Measurements from ENCODE around the gene MATR3. TPM values are rescaled to one million over a fixed set of nuclear protein-coding genes. Genes with fewer than 3 reads are reported as not detected.
A peak's percentile ranks its signal among the peaks of the same experiment; 100 is the strongest.

The MATR3 gene
- total RNA-seq, 4 donors from 2014 or later: 164 to 234 (median 220) TPM

DNA sequence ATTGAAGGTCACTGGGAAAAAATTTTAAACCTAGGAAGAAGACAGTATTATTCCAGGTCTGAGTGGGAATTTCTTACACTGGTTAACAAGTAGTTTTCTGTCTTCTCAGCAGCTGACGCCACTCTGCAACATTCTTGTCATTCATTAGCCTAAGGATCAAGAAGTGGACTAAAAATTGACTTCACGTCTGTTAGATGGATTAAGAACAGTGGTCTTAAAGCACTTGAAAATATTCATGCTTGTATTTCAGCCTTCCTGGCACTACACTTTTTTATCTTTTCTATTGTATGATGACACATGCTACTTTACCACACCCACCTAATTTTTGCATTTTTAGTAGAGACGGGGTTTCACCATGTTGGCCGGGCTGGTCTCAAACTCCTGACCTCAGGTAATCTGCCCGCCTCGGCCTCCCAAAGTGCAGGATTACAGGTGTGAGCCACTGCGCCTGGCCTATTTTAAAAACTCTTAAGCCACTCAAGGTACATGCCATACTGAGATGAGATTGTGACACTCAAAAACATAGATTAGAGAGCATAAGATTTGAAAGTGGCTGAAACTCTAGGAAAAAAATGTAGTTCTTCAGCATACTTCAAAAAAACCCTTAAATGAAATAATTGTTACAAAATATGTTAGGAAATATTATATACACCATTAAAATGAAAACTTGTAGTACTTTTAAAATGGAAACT lies 8.4 kb downstream of the MATR3 start:
- peak overlapping the region in 3 of 4 donors; percentile 6 to 53 (median 12) for H3K27ac ChIP-seq (replicated peaks in 1 of 4)
- intact Hi-C loops (cut with DNase I): no loop called here

DNA sequence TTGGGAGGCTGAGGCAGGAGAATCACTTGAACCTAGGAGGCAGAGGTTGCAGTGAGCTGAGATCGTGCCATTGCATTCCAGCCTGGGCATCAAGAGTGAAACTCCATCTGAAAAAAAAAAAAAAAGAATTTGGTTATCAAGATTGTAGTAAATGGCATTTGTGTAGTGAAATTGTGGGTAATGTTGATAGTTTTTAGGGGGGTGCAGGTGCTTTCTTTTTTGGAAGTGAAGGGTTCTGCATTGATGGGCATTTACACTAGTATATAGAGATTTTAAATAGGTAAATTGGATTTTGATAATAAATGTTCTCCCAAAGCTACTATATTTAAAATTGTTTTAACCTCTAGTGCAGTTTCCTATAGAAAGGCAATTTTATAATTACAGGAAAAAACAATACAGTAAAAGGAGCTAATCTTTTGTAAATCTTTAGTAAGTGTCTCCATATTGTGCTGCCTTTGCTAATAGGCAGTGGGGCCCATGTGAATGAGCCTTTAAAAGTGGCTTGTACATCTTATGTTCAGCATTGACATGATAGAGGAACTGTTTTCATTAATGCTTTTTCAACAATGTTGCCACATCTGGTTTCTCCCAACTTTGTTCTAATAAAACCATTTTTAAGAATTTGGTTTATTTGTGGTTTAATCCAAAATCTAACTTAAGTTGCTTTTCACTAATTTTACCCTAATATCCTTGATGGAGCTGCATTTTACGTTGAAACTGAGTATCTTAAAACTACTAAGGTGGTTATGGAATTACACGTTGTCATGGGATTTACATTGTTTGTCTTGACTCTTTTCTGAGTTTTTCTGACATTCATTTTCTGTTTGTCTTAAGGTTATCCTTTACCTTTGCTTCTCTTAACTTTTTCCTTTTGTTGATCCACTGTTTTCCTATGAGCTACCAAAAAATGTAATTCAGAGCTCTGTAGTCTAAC lies 11.1 kb downstream of the MATR3 start:
- Histone ChIP-seq H3K4me1 (peaks cover 92 to 100% (median 100%) of the 10 kb centered on the region in 4 donors), H3K9me3 (no peaks in the 10 kb centered on the region), H3K27ac (replicated peaks in 1 of 4) (peak overlapping the region in 2 of 4 donors; percentile 35 to 41), H3K4me3 (peak overlapping the region in 1 of 4 donors; percentile 11), H3K36me3 (no peaks in the 10 kb centered on the region), H3K27me3 (no peaks in the 10 kb centered on the region)
- TF ChIP-seq, protein P1, sequence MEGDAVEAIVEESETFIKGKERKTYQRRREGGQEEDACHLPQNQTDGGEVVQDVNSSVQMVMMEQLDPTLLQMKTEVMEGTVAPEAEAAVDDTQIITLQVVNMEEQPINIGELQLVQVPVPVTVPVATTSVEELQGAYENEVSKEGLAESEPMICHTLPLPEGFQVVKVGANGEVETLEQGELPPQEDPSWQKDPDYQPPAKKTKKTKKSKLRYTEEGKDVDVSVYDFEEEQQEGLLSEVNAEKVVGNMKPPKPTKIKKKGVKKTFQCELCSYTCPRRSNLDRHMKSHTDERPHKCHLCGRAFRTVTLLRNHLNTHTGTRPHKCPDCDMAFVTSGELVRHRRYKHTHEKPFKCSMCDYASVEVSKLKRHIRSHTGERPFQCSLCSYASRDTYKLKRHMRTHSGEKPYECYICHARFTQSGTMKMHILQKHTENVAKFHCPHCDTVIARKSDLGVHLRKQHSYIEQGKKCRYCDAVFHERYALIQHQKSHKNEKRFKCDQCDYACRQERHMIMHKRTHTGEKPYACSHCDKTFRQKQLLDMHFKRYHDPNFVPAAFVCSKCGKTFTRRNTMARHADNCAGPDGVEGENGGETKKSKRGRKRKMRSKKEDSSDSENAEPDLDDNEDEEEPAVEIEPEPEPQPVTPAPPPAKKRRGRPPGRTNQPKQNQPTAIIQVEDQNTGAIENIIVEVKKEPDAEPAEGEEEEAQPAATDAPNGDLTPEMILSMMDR (IDR thresholded peaks at IDR 0.05): no peak
- no peak for TF ChIP-seq POLR2AphosphoS5 (IDR thresholded peaks at IDR 0.05)
- no peak for TF ChIP-seq POLR2A (IDR thresholded peaks at IDR 0.05; ENCODE audit: low read depth)
- intact Hi-C loops (cut with DNase I): no loop called here
- no peak for DNase-seq (ENCODE audit: extremely low spot score)
- WGBS: 34% methylated on average over 3 of the region's 3 CpGs

More for the DNA sequence above, 8.4 kb downstream of the MATR3 start:
- H3K27me3 ChIP-seq: no peaks in the 10 kb centered on the region
- H3K4me3 ChIP-seq: no peak overlapping the region
- H3K36me3 ChIP-seq: no peaks in the 10 kb centered on the region
- TF ChIP-seq EP300 (IDR thresholded peaks at IDR 0.05) (no peak), POLR2A (IDR thresholded peaks at IDR 0.05; ENCODE audit: low read depth) (no peak), POLR2AphosphoS5 (IDR thresholded peaks at IDR 0.05) (no peak)
- TF ChIP-seq, protein P1 (IDR thresholded peaks at IDR 0.05): no peak
- peaks cover 94 to 100% (median 100%) of the 10 kb centered on the region in 4 donors for H3K4me1 ChIP-seq
- no peak for DNase-seq (ENCODE audit: extremely low spot score)
- WGBS: 64% methylated on average over 7 of the region's 7 CpGs
- H3K9me3 ChIP-seq: no peaks in the 10 kb centered on the region

DNA sequence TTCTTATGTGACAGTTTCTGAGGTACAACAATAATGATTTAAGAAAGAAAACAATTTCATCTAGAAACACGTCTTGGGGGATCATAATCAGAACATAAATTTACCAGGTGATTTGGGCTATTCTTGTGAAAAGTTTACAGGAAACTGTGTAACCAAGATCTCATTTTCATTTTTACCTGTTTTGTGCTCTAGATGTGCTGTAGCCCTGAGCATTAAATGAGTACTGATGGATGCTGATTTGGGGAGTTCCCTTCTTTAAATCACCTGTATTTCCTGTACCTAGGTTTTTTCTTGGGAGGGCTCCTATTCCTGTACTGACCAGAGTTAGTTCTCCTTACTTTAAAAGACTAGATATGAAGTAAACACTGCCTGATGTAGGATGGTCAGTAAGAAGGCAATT lies 12.7 kb downstream of the MATR3 start:
- 13% methylated on average over 1 of the region's 1 CpG for WGBS
- H3K4me1 ChIP-seq: peaks cover 92 to 100% (median 100%) of the 10 kb centered on the region in 4 donors
- no peak overlapping the region for H3K27ac ChIP-seq (replicated peaks in 1 of 4)
- intact Hi-C loops (cut with DNase I): no loop called here
- H3K27me3 ChIP-seq: no peaks in the 10 kb centered on the region
- no peaks in the 10 kb centered on the region for H3K9me3 ChIP-seq
- TF ChIP-seq EP300 (IDR thresholded peaks at IDR 0.05) (no peak), POLR2A (IDR thresholded peaks at IDR 0.05; ENCODE audit: low read depth) (no peak), POLR2AphosphoS5 (IDR thresholded peaks at IDR 0.05) (no peak)
- TF ChIP-seq, protein P1 (IDR thresholded peaks at IDR 0.05): no peak
- no peak overlapping the region for H3K4me3 ChIP-seq
- H3K36me3 ChIP-seq: no peaks in the 10 kb centered on the region
- DNase-seq (ENCODE audit: extremely low spot score): no peak

DNA sequence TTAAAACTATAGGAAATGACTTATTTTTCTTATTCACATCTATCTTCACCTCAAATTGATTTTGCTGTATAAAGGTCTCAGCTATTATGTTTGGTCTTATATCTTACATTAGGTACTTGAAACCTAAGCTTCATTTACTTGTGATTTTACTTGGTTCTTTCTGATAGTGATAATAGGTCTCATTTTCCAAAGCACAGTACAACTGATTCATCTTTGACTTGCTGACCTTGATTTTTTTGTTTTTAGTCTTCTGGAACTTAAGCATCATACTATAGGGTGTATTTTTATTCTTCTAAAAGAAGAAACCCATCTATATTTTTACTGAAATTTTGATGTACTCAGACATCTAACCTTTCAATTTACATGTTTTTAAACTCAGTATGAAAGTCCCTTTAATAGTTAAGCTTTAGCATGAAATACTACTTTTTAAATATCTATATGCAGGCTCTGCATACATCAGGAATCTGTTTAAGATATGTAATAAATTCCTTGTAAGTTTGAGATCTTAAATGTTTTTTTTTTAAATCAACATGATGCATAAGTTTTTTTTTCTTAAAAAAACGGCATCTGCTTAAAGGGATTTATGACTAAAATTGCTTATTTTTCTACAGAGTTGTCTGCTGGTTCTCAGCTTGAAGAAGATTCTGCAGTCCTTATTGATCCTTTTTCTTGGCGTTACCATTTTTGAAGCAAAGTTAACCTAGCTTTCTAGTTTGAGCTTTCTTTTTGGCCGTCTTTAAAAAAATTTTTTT lies 13.3 kb downstream of the MATR3 start:
- DNase-seq (ENCODE audit: extremely low spot score): no peak
- 49% methylated on average over 3 of the region's 3 CpGs for WGBS
- Histone ChIP-seq H3K36me3 (no peaks in the 10 kb centered on the region), H3K4me3 (no peak overlapping the region), H3K4me1 (peaks cover 88 to 100% (median 99%) of the 10 kb centered on the region in 4 donors), H3K27me3 (no peaks in the 10 kb centered on the region), H3K9me3 (no peaks in the 10 kb centered on the region), H3K27ac (replicated peaks in 1 of 4) (no peak overlapping the region)
- TF ChIP-seq, protein P1 (IDR thresholded peaks at IDR 0.05): no peak
- no peak for TF ChIP-seq POLR2AphosphoS5 (IDR thresholded peaks at IDR 0.05)
- no peak for TF ChIP-seq EP300 (IDR thresholded peaks at IDR 0.05)
- no peak for TF ChIP-seq POLR2A (IDR thresholded peaks at IDR 0.05; ENCODE audit: low read depth)
- intact Hi-C loops (cut with DNase I): no loop called here

Data from esophagus muscularis mucosa (tissue), 4 donors.